Measurements from ENCODE around the gene FANCI.

The FANCI gene

GRCh38 chr15:89329329-89330084 is 85.7 kb downstream of the FANCI start:
- H3K4me2 ChIP-seq, result peak overlapping the region; percentile 96
- 0 out of 2 replicates have a peak overlapping the region, but pooled peaks have one; percentile 25 for H3K9ac ChIP-seq
- no peaks in the 10 kb centered on the region for H3K27me3 ChIP-seq
- H3K36me3 ChIP-seq, result peaks cover 88% of the 10 kb centered on the region
- H4K20me1 ChIP-seq, result peaks cover 97% of the 10 kb centered on the region
- no peak for TF ChIP-seq Cebpa-rat (IDR thresholded peaks at IDR 0.05)
- H3K4me1 ChIP-seq, result peaks cover 76% of the 10 kb centered on the region
- H3K9me3 ChIP-seq, result no peaks in the 10 kb centered on the region
- H3K27ac ChIP-seq, result no peak overlapping the region
- H3K4me3 ChIP-seq, result no peak overlapping the region

DNA sequence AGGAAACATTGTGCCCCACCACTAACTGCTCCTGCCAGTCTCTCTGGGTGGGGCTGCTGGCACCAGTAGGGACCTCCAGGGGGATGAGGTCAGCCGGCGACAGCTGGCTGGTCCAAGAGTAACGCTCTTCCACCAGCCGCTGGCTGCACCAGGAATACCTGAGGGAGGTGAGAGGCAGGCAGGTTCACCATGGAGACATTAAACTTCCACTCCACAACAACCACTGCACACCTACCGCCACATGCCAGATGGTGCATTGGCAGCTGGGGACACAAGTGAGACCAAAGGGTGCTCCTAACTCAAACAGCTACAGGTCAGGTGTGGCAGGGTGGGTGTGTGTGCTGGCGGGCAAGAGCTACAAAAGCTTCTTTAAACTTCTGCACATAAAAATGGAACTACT is 86.3 kb downstream of the FANCI start:
- Histone ChIP-seq H3K9ac (0 out of 2 replicates have a peak overlapping the region, but pooled peaks have one; percentile 25), H3K4me3 (no peak overlapping the region), H3K4me2 (peak overlapping the region; percentile 96), H3K27ac (no peak overlapping the region), H3K36me3 (peaks cover 83% of the 10 kb centered on the region), H4K20me1 (peaks cover 94% of the 10 kb centered on the region), H3K4me1 (peaks cover 72% of the 10 kb centered on the region), H3K9me3 (no peaks in the 10 kb centered on the region), H3K27me3 (no peaks in the 10 kb centered on the region)
- no peak for TF ChIP-seq Cebpa-rat (IDR thresholded peaks at IDR 0.05)

DNA sequence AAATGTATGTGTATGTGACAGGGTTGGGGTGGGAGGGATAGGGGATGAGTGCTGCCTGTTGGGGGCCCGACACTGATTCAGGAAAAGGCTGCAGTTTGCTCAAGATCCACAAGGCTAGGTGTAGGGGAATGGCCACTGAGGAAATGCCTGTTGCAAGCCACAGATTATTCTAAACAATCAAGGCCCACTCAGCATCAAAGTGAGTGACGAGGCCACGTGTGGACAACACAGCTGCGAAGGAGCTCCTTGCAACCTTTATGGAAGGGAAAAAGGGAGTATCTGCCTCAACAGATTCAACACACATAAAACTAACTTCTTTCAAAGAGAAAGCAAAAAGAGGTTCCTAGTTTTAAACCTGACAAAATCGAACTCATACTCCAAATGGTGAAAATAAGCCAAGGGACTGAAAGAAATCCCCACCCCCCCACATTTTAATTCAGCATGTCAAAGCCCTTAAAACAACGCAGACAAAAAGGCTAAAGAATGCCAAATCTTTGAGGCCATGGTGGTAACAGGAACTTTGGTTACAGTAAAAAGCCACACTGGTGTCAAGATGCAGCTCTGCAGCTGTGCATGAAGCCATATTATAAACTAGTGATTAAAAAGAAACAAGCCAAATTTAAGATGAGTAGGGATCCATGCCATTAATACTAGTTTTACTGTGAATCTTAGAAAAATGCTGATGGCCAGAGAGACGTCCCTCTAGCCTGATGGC is 87.3 kb downstream of the FANCI start:
- H3K27me3 ChIP-seq, result no peaks in the 10 kb centered on the region
- H3K27ac ChIP-seq, result no peak overlapping the region
- 0 out of 2 replicates have a peak overlapping the region, but pooled peaks have one; percentile 45 for H3K4me3 ChIP-seq
- H3K4me1 ChIP-seq, result peaks cover 72% of the 10 kb centered on the region
- H4K20me1 ChIP-seq, result peaks cover 85% of the 10 kb centered on the region
- no peak for TF ChIP-seq Cebpa-rat (IDR thresholded peaks at IDR 0.05)
- H3K36me3 ChIP-seq, result peaks cover 74% of the 10 kb centered on the region
- no peaks in the 10 kb centered on the region for H3K9me3 ChIP-seq
- peak overlapping the region; percentile 50 for H3K9ac ChIP-seq
- peak overlapping the region; percentile 96 for H3K4me2 ChIP-seq

DNA sequence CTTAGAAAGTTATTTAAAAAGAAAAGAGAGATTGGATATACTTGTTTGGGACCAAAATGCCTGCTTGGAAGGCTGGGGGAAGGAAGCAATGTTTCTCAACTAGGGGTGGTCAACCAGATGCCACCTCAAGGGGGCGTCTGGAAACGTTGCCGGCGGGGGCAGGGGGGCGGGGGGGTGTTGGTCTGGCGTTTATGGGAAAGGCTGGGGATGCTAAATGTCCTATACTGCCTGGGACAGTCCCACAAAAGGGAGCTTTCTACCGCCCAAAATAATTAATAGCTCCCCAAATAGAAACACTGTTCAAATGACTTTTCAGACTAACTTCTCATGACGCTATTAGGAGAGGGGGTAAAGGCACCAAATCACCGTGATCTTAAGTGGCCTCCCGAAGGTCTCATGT is 88.7 kb downstream of the FANCI start:
- H3K4me1 ChIP-seq, result peaks cover 71% of the 10 kb centered on the region
- peaks cover 60% of the 10 kb centered on the region for H3K36me3 ChIP-seq
- H3K9me3 ChIP-seq, result no peaks in the 10 kb centered on the region
- TF ChIP-seq Cebpa-rat (IDR thresholded peaks at IDR 0.05), result no peak
- H3K9ac ChIP-seq, result peak overlapping the region; percentile 96; the same call in 1 of the 2 replicates
- H3K4me2 ChIP-seq, result peak overlapping the region; percentile 96
- H3K27ac ChIP-seq, result no peak overlapping the region
- H3K4me3 ChIP-seq, result peak overlapping the region; percentile 89; the same call in 1 of the 2 replicates
- H4K20me1 ChIP-seq, result peaks cover 71% of the 10 kb centered on the region
- H3K27me3 ChIP-seq, result no peaks in the 10 kb centered on the region

DNA sequence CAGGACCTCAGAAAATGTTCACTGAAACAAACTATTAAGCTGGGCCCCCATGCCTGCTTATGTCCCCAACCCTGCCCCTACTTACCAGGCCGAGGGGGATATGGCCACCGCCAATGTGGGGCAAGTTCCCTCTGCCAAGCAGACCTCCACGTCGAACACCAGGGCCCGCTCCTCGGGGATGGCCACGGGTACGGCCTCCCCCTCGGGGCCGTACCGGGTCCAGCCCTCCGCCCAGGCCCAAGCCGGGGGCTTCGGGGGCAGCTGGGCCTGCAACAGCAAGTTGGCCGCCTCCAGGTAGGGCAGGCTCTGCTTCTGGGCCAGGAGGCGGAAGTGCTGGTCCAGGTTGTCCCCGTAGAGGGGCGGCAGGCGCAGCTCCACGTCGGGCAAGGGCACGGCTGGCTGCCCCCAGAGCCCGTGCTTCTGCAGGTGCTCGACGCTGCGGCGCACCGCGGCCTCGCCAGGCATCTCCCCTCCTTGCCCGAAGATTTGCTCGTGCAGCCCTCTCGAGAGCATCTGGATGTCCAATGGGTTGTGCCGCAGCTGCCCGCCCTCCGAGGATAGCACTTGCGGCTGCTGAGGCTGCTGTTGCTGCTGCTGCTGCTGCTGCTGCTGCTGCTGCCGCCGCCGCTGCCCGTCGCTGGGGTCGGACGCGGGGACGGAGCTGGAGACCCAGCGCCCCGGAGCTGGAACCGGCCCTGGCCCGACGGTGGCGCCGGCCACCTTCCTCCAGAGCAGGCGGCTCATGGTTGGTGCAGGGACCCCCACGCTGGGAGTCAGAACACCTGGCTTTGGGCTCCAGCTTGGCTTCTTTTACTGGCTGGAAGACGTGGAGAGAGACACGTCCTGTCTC is 89.5 kb downstream of the FANCI start:
- H3K9ac ChIP-seq, result peak overlapping the region; percentile 96
- peaks cover 52% of the 10 kb centered on the region for H3K36me3 ChIP-seq
- H3K4me1 ChIP-seq, result peaks cover 71% of the 10 kb centered on the region
- no peaks in the 10 kb centered on the region for H3K9me3 ChIP-seq
- peaks cover 63% of the 10 kb centered on the region for H4K20me1 ChIP-seq
- no peaks in the 10 kb centered on the region for H3K27me3 ChIP-seq
- no peak for TF ChIP-seq Cebpa-rat (IDR thresholded peaks at IDR 0.05)
- peak overlapping the region; percentile 96 for H3K4me2 ChIP-seq
- H3K4me3 ChIP-seq, result peak overlapping the region; percentile 89
- peak overlapping the region; percentile 98 for H3K27ac ChIP-seq

- peak overlapping the region; percentile 98 for H3K27ac ChIP-seq
- H4K20me1 ChIP-seq, result peaks cover 55% of the 10 kb centered on the region
These were observed 90.3 kb downstream of the FANCI start for GRCh38 chr15:89333959-89334509.

GRCh38 chr15:89334510-89335297 is 90.9 kb downstream of the FANCI start, which contains the start of gene POLG:
TSS of gene POLG (minus strand) at chr15:89334824. CDS start at chr15:89333754, 1,070 bp downstream.
- Histone ChIP-seq H3K4me3 (peak within 1 kb of the TSS; percentile 89), H3K9me3 (no peaks in the 10 kb centered on the region), H3K4me1 (peaks cover 62% of the 10 kb centered on the region), H4K20me1 (peaks cover 48% of the 10 kb centered on the region), H3K36me3 (peaks cover 38% of the 10 kb centered on the region), H3K27me3 (no peaks in the 10 kb centered on the region), H3K9ac (peak within 1 kb of the TSS; percentile 96), H3K4me2 (peak within 1 kb of the TSS; percentile 96), H3K27ac (peak within 1 kb of the TSS; percentile 98)
- peak; percentile 39; the same call in 1 of the 2 replicates for TF ChIP-seq Cebpa-rat (IDR thresholded peaks at IDR 0.05)

More at GRCh38 chr15:89333959-89334509, 90.3 kb downstream of the FANCI start:
- Histone ChIP-seq H3K4me3 (peak overlapping the region; percentile 89), H3K4me1 (peaks cover 69% of the 10 kb centered on the region), H3K27me3 (no peaks in the 10 kb centered on the region), H3K9ac (peak overlapping the region; percentile 96), H3K36me3 (peaks cover 44% of the 10 kb centered on the region), H3K9me3 (no peaks in the 10 kb centered on the region), H3K4me2 (peak overlapping the region; percentile 96)
- no peak for TF ChIP-seq Cebpa-rat (IDR thresholded peaks at IDR 0.05)

DNA sequence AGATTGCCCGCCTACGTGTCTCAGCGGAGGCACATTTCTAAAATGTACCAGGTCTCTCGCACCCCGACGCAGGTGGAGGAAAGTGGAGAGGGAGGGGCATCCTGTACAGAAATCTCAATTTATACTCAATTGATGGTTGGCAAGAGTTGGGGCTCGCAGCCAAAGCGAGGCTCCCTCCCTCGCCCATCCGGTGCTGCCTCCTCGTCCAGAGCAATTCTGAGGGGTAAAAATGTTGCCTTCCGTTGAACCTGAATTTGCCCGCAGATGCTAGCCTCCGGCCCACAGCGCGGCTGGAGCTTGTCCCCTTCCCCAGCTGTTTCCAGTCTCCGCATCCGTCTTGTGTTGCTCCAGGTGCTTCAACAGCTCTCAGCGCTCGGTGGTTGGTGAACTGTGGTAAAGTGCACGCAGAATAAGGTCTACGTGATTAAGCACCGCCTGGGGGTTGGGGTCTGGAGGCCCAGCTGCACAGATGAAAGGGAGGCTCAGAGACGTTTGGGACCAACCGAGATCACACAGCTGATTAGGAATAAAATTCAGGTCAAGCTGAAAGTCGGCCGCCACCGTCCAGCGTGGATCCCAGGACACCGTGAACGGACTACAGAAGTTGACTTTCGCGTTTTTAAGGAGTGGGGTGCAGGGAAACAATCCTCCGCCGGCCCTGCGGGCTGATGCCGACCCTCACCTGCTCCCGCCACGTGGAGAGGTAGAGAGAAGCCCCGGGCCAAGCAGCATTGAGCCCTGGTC is 91.7 kb downstream of the FANCI start:
- Histone ChIP-seq H3K27me3 (no peaks in the 10 kb centered on the region), H3K27ac (peak overlapping the region; percentile 86), H3K36me3 (peaks cover 30% of the 10 kb centered on the region)

More for the DNA sequence above, 91.7 kb downstream of the FANCI start:
- H3K4me2 ChIP-seq, result peak overlapping the region; percentile 78
- H3K4me1 ChIP-seq, result peaks cover 54% of the 10 kb centered on the region
- TF ChIP-seq Cebpa-rat (IDR thresholded peaks at IDR 0.05), result no peak
- no peaks in the 10 kb centered on the region for H3K9me3 ChIP-seq
- H4K20me1 ChIP-seq, result peaks cover 41% of the 10 kb centered on the region
- H3K4me3 ChIP-seq, result peak overlapping the region; percentile 89
- H3K9ac ChIP-seq, result peak overlapping the region; percentile 79
